ENCODE measurements around the gene PREP. TPM values are rescaled to one million over a fixed set of nuclear protein-coding genes. Genes with fewer than 3 reads are reported as not detected.
"Not testable (repeated sequence)": the region's sequence is repeated elsewhere in the genome, so short reads cannot be mapped to it uniquely, and the experiment has no call there.

The PREP gene
- total RNA-seq, 8 experiments from 2014 or later: 16.0 to 60.1 (median 25.4) TPM

GRCh38 chr6:105363100-105363754 lies 39.7 kb downstream of the PREP start:
- no peaks in the 10 kb centered on the region for H3K4me1 ChIP-seq (replicated peaks in 1 of 2)
- H3K27ac ChIP-seq: no peak overlapping the region
- no peak overlapping the region for H3K4me3 ChIP-seq
- ATAC-seq (replicated peaks in 6 of 8): peak in 1 of 8 experiments; percentile 60
- WGBS, 10 experiments: 50 to 60% methylated on average over 1 of the region's 1 CpG; no CpG with 5 or more reads in 8 of the 10 experiments
- in situ Hi-C loops (cut with MboI; ENCODE audit: low pct_unique_long_range_greater_than_20kb in 2 of 9, low sequenced_read_pairs in 9 of 9, unreplicated experiment in 9 of 9): loop anchor here in 3 of 9 experiments (25.0 kb wide), 1 partner anchor 276 kb away; no protein-coding TSS in a partner anchor

- no peak overlapping the region for H3K4me3 ChIP-seq
- WGBS, 10 experiments: 56 to 100% (median 85%) methylated on average over 1 to 7 of the region's 10 CpGs; no CpG with 5 or more reads in 2 of the 10 experiments
- in situ Hi-C loops (cut with MboI; ENCODE audit: low pct_unique_long_range_greater_than_20kb in 2 of 9, low sequenced_read_pairs in 9 of 9, unreplicated experiment in 9 of 9): loop anchor here in 3 of 9 experiments (25.0 kb wide), 1 partner anchor 272 kb away; no protein-coding TSS in a partner anchor
- ATAC-seq (replicated peaks in 6 of 8): peak in 4 of 8 experiments; percentile 22 to 92 (median 61)
- H3K4me1 ChIP-seq (replicated peaks in 1 of 2): no peaks in the 10 kb centered on the region
- H3K27ac ChIP-seq: no peak overlapping the region
These were observed 43.2 kb downstream of the PREP start for GRCh38 chr6:105359419-105360370.

- 11 to 100% (median 80%) methylated on average over 1 of the region's 1 CpG; no CpG with 5 or more reads in 3 of the 10 experiments for WGBS, 10 experiments
- in situ Hi-C loops (cut with MboI; ENCODE audit: low pct_unique_long_range_greater_than_20kb in 2 of 9, low sequenced_read_pairs in 9 of 9, unreplicated experiment in 9 of 9): loop anchor here in 3 of 9 experiments (25.0 kb wide), 1 partner anchor 270 kb away; no protein-coding TSS in a partner anchor
- H3K4me1 ChIP-seq (replicated peaks in 1 of 2): no peaks in the 10 kb centered on the region
- H3K27ac ChIP-seq: no peak overlapping the region
- ATAC-seq (replicated peaks in 6 of 8): peak in 2 of 8 experiments; percentile 53 to 64
- H3K4me3 ChIP-seq: no peak overlapping the region
These were observed 45.7 kb downstream of the PREP start for GRCh38 chr6:105357165-105357564.

GRCh38 chr6:105352037-105352617 lies 50.8 kb downstream of the PREP start:
- Histone ChIP-seq H3K4me1 (replicated peaks in 1 of 2) (no peaks in the 10 kb centered on the region), H3K4me3 (no peak overlapping the region), H3K27ac (no peak overlapping the region)
- ATAC-seq (replicated peaks in 6 of 8): no peak
- in situ Hi-C loops (cut with MboI; ENCODE audit: low pct_unique_long_range_greater_than_20kb in 2 of 9, low sequenced_read_pairs in 9 of 9, unreplicated experiment in 9 of 9): loop anchor here in 3 of 9 experiments (25.0 kb wide), 1 partner anchor 265 kb away; no protein-coding TSS in a partner anchor
- 92 to 100% (median 100%) methylated on average over 1 to 4 of the region's 4 CpGs for WGBS, 10 experiments

GRCh38 chr6:105348897-105349296 lies 54.0 kb downstream of the PREP start:
- Histone ChIP-seq H3K27ac (no peak overlapping the region), H3K4me1 (replicated peaks in 1 of 2) (peaks cover 3 to 8% of the 10 kb centered on the region in 2 donors), H3K4me3 (no peak overlapping the region)
- 88 to 100% (median 100%) methylated on average over 1 of the region's 1 CpG; no CpG with 5 or more reads in 4 of the 10 experiments for WGBS, 10 experiments
- ATAC-seq (replicated peaks in 6 of 8): no peak
- in situ Hi-C loops (cut with MboI; ENCODE audit: low pct_unique_long_range_greater_than_20kb in 2 of 9, low sequenced_read_pairs in 9 of 9, unreplicated experiment in 9 of 9): no loop called here

- no peak overlapping the region for H3K4me3 ChIP-seq
- peaks cover 3 to 8% of the 10 kb centered on the region in 2 donors for H3K4me1 ChIP-seq (replicated peaks in 1 of 2)
- ATAC-seq (replicated peaks in 6 of 8): peak; percentile 45 to 100 (median 74)
- 41 to 90% (median 64%) methylated on average over 1 to 3 of the region's 3 CpGs for WGBS, 10 experiments
- in situ Hi-C loops (cut with MboI; ENCODE audit: low pct_unique_long_range_greater_than_20kb in 2 of 9, low sequenced_read_pairs in 9 of 9, unreplicated experiment in 9 of 9): no loop called here
- H3K27ac ChIP-seq: no peak overlapping the region
These were observed 56.8 kb downstream of the PREP start for GRCh38 chr6:105346052-105346451.

- 50 to 92% (median 71%) methylated on average over 2 to 4 of the region's 4 CpGs for WGBS, 10 experiments
- no peak overlapping the region for H3K27ac ChIP-seq
- peak in 4 of 8 experiments; percentile 39 to 55 (median 48) for ATAC-seq (replicated peaks in 6 of 8)
- H3K4me3 ChIP-seq: no peak overlapping the region
- peaks cover 3 to 8% of the 10 kb centered on the region in 2 donors for H3K4me1 ChIP-seq (replicated peaks in 1 of 2)
- in situ Hi-C loops (cut with MboI; ENCODE audit: low pct_unique_long_range_greater_than_20kb in 2 of 9, low sequenced_read_pairs in 9 of 9, unreplicated experiment in 9 of 9): no loop called here
These were observed 57.4 kb downstream of the PREP start for GRCh38 chr6:105345506-105345905.

GRCh38 chr6:105344881-105345370 lies 58.0 kb downstream of the PREP start:
- WGBS, 10 experiments: 71 to 100% (median 92%) methylated on average over 1 to 2 of the region's 2 CpGs; no CpG with 5 or more reads in 1 of the 10 experiments
- Histone ChIP-seq H3K4me3 (no peak overlapping the region), H3K27ac (no peak overlapping the region), H3K4me1 (replicated peaks in 1 of 2) (peaks cover 3 to 8% of the 10 kb centered on the region in 2 donors)
- ATAC-seq (replicated peaks in 6 of 8): no peak
- in situ Hi-C loops (cut with MboI; ENCODE audit: low pct_unique_long_range_greater_than_20kb in 2 of 9, low sequenced_read_pairs in 9 of 9, unreplicated experiment in 9 of 9): no loop called here

GRCh38 chr6:105338350-105338983 lies 64.4 kb downstream of the PREP start:
- H3K27ac ChIP-seq; ATAC-seq (replicated peaks in 6 of 8); H3K4me1 ChIP-seq (replicated peaks in 1 of 2); H3K4me3 ChIP-seq; in situ Hi-C loops (cut with MboI; ENCODE audit: low pct_unique_long_range_greater_than_20kb in 2 of 9, low sequenced_read_pairs in 9 of 9, unreplicated experiment in 9 of 9): not testable (repeated sequence)
- 85 to 100% (median 100%) methylated on average over 1 to 10 of the region's 21 CpGs; no CpG with 5 or more reads in 2 of the 10 experiments for WGBS, 10 experiments

GRCh38 chr6:105336986-105337385 lies 65.9 kb downstream of the PREP start:
- no peaks in the 10 kb centered on the region for H3K4me1 ChIP-seq (replicated peaks in 1 of 2)
- no peak for ATAC-seq (replicated peaks in 6 of 8)
- in situ Hi-C loops (cut with MboI; ENCODE audit: low pct_unique_long_range_greater_than_20kb in 2 of 9, low sequenced_read_pairs in 9 of 9, unreplicated experiment in 9 of 9): no loop called here
- no peak overlapping the region for H3K27ac ChIP-seq
- 78 to 100% (median 96%) methylated on average over 2 of the region's 2 CpGs for WGBS, 10 experiments
- no peak overlapping the region for H3K4me3 ChIP-seq

GRCh38 chr6:105332576-105332975 lies 70.3 kb downstream of the PREP start:
- Histone ChIP-seq H3K4me1 (replicated peaks in 1 of 2) (peaks cover 11 to 14% of the 10 kb centered on the region in 2 donors), H3K27ac (no peak overlapping the region), H3K4me3 (no peak overlapping the region)
- in situ Hi-C loops (cut with MboI; ENCODE audit: low pct_unique_long_range_greater_than_20kb in 2 of 9, low sequenced_read_pairs in 9 of 9, unreplicated experiment in 9 of 9): no loop called here
- ATAC-seq (replicated peaks in 6 of 8): no peak
- 20 to 100% (median 62%) methylated on average over 1 to 4 of the region's 4 CpGs for WGBS, 10 experiments

- Histone ChIP-seq H3K4me3 (no peak overlapping the region), H3K4me1 (replicated peaks in 1 of 2) (peaks cover 11 to 16% of the 10 kb centered on the region in 2 donors), H3K27ac (no peak overlapping the region)
- in situ Hi-C loops (cut with MboI; ENCODE audit: low pct_unique_long_range_greater_than_20kb in 2 of 9, low sequenced_read_pairs in 9 of 9, unreplicated experiment in 9 of 9): no loop called here
- no peak for ATAC-seq (replicated peaks in 6 of 8)
- WGBS, 10 experiments: 67 to 100% (median 100%) methylated on average over 1 to 3 of the region's 4 CpGs; no CpG with 5 or more reads in 3 of the 10 experiments
These were observed 71.0 kb downstream of the PREP start for GRCh38 chr6:105331927-105332326.
